K562 (cell line): ENCODE measurements around the gene CRABP2. TPM values are rescaled to one million over a fixed set of nuclear protein-coding genes. Genes with fewer than 3 reads are reported as not detected.

Experiments
- CHAMP1 ChIP-seq: fragments of 450-650 bp; IDR thresholded peaks from 2 replicates; pipeline ENCODE4 v1.6.1; 2016; ENCODE audit warnings: mild to moderate bottlenecking
- CREB5 ChIP-seq: fragments of 250-450 bp; sonication (Bioruptor Pico); IDR thresholded peaks from 2 replicates; pipeline ENCODE4 v1.5.0; 2020; ENCODE audit warnings: mild to moderate bottlenecking
- RBFOX2 ChIP-seq: fragments of 200-400 bp; formaldehyde crosslinking; IDR thresholded peaks from 2 replicates; pipeline ENCODE4 v1.6.1; 2017; ENCODE audit warnings: low read depth, mild to moderate bottlenecking, low read length, moderate library complexity
- RERE ChIP-seq: sonication (generic); formaldehyde crosslinking; IDR thresholded peaks from 2 replicates; pipeline ENCODE4 v1.8.0; 2023; ENCODE audit warnings: missing genetic modification reagents, mild to moderate bottlenecking, borderline replicate concordance
- polyA plus RNA-seq, 8 experiments: library from polyadenylated mRNA; depleted of rRNA in 4 of 8; stranded (reverse) in 5 of 8; unstranded in 3 of 8; fragments of >200 nt; fragmentation: Nextera tagmentation in 2 of 8; fragmentation: Illumina TruSeq in 1 of 8; extraction: Ambion mirVana in 2 of 8; extraction: Trizol in 1 of 8; gene quantifications; 2 replicates each; pipeline versions ENCODE4 v1.2.1 to v1.2.3, GENCODE V29; 2011 to 2014; ENCODE audit warnings: inconsistent platforms in 1 of 8, missing spikeins in 1 of 8
- total RNA-seq, 7 experiments: library from RNA; depleted of rRNA in 6 of 7; stranded (reverse); fragments of >200 nt in 6 of 7; fragmentation: Illumina TruSeq in 2 of 7; extraction: Trizol in 2 of 7; gene quantifications; 2 replicates each; pipeline versions ENCODE4 v1.2.1 to v1.2.3, GENCODE V29; 2011 to 2021; ENCODE audit warnings: low replicate concordance in 1 of 7
- TF ChIP-seq, protein P1 (sequence below), 2 experiments: fragments of 450-650 bp in 1 of 2; sonication (generic) in 1 of 2; formaldehyde crosslinking in 1 of 2; IDR thresholded peaks; 2 replicates each; pipeline versions ENCODE4 v1.7.1 to v1.9.0; 2016 to 2022; ENCODE audit warnings: inconsistent platforms in 1 of 2, mild to moderate bottlenecking in 1 of 2, missing genetic modification reagents in 1 of 2

Gene CRABP2
- total and polyA plus RNA-seq, 9 of the 15 experiments (the other 6 are each of a cell fraction or from before 2014, with no cell fraction given), result 0.30 to 2.5 (median 0.82) TPM

- no peak for TF ChIP-seq CREB5 (CRISPR knock-in tag)
- TF ChIP-seq CHAMP1, result no peak
- no peak; the same call in none of the 2 replicates for TF ChIP-seq RBFOX2
- TF ChIP-seq, protein P1, sequence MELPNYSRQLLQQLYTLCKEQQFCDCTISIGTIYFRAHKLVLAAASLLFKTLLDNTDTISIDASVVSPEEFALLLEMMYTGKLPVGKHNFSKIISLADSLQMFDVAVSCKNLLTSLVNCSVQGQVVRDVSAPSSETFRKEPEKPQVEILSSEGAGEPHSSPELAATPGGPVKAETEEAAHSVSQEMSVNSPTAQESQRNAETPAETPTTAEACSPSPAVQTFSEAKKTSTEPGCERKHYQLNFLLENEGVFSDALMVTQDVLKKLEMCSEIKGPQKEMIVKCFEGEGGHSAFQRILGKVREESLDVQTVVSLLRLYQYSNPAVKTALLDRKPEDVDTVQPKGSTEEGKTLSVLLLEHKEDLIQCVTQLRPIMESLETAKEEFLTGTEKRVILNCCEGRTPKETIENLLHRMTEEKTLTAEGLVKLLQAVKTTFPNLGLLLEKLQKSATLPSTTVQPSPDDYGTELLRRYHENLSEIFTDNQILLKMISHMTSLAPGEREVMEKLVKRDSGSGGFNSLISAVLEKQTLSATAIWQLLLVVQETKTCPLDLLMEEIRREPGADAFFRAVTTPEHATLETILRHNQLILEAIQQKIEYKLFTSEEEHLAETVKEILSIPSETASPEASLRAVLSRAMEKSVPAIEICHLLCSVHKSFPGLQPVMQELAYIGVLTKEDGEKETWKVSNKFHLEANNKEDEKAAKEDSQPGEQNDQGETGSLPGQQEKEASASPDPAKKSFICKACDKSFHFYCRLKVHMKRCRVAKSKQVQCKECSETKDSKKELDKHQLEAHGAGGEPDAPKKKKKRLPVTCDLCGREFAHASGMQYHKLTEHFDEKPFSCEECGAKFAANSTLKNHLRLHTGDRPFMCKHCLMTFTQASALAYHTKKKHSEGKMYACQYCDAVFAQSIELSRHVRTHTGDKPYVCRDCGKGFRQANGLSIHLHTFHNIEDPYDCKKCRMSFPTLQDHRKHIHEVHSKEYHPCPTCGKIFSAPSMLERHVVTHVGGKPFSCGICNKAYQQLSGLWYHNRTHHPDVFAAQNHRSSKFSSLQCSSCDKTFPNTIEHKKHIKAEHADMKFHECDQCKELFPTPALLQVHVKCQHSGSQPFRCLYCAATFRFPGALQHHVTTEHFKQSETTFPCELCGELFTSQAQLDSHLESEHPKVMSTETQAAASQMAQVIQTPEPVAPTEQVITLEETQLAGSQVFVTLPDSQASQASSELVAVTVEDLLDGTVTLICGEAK (IDR thresholded peaks at IDR 0.05), result no peak
- TF ChIP-seq, protein P1 (CRISPR knock-in tag; IDR thresholded peaks at IDR 0.05), result no peak
- TF ChIP-seq RERE, result no peak
These were observed 41.6 kb upstream of the CRABP2 start (continued) for GRCh38 chr1:156746728-156747631.
